ENCODE results near the gene SH3RF3.

- TF ChIP-seq TCFL5 (CRISPR knock-in tag; conservative IDR thresholded peaks at IDR 0.05) (no peak), RBM34 (IDR thresholded peaks at IDR 0.05; ENCODE audit: borderline replicate concordance, insufficient read depth, low read length) (no peak), SMAD3 (CRISPR knock-in tag; conservative IDR thresholded peaks at IDR 0.05) (no peak), KHSRP (IDR thresholded peaks at IDR 0.05) (no peak), DLX4 (CRISPR knock-in tag; IDR thresholded peaks at IDR 0.05) (no peak), MYNN (IDR thresholded peaks at IDR 0.05) (no peak), MYNN (CRISPR knock-in tag; IDR thresholded peaks at IDR 0.05) (no peak), REST (IDR thresholded peaks at IDR 0.05; ENCODE audit: borderline replicate concordance) (no peak), REST (CRISPR knock-in tag; IDR thresholded peaks at IDR 0.05; ENCODE audit: low read depth) (no peak), RFX5 (IDR thresholded peaks at IDR 0.05; ENCODE audit: low read depth, low read length) (no peak), SMC3 (conservative IDR thresholded peaks at IDR 0.05; ENCODE audit: insufficient read depth, low read depth, low read length) (no peak), ZNF592 (IDR thresholded peaks at IDR 0.05) (no peak), POLR2A (conservative IDR thresholded peaks at IDR 0.05) (no peak), ZSCAN29 (IDR thresholded peaks at IDR 0.05) (no peak), ZBTB40 (IDR thresholded peaks at IDR 0.05) (no peak), ZBTB40 (CRISPR knock-in tag; IDR thresholded peaks at IDR 0.05) (no peak), ARNT (IDR thresholded peaks at IDR 0.05) (no peak)
Measured at GRCh38 chr2:109094144-109094543, 34.9 kb upstream of the SH3RF3 start.
